Mucosa of rectum (tissue), 2 donors: ENCODE measurements around the gene NCAPH2.

Source experiments
- H3K27ac ChIP-seq, 2 donors: one replicate each; pipeline ENCODE4 v1.7.0; 2013; ENCODE audit warnings: inconsistent platforms in 2 of 2, low read depth in 2 of 2, low read length in 2 of 2
- H3K27me3 ChIP-seq, 2 donors: one replicate each; pipeline ENCODE4 v1.7.0; 2013; ENCODE audit warnings: low read length in 2 of 2; ENCODE audit not compliant: control insufficient read depth in 2 of 2, insufficient read depth in 2 of 2
- H3K36me3 ChIP-seq, 2 donors: one replicate each; pipeline ENCODE4 v1.7.0; 2013; ENCODE audit warnings: low read length in 2 of 2; ENCODE audit not compliant: control insufficient read depth in 2 of 2, insufficient read depth in 2 of 2
- H3K4me1 ChIP-seq, 2 donors: one replicate each; pipeline ENCODE4 v1.7.0; 2013; ENCODE audit warnings: low read length in 2 of 2, mild to moderate bottlenecking in 1 of 2; ENCODE audit not compliant: control insufficient read depth in 2 of 2, insufficient read depth in 2 of 2
- H3K4me3 ChIP-seq, 2 donors: one replicate each; pipeline ENCODE4 v1.7.0; 2013; ENCODE audit warnings: low read length in 2 of 2
- H3K9ac ChIP-seq, 2 donors: one replicate each; pipeline ENCODE4 v1.7.0; 2013; ENCODE audit warnings: low read length in 2 of 2, low read depth in 1 of 2, mild to moderate bottlenecking in 1 of 2
- H3K9me3 ChIP-seq, 2 donors: one replicate each; pipeline ENCODE4 v1.7.0; 2013; ENCODE audit warnings: low read length in 2 of 2; ENCODE audit not compliant: control insufficient read depth in 2 of 2
- donor health status: healthy.
- donor health status: Normal muscosa, but diverticular disease.

Gene NCAPH2

DNA sequence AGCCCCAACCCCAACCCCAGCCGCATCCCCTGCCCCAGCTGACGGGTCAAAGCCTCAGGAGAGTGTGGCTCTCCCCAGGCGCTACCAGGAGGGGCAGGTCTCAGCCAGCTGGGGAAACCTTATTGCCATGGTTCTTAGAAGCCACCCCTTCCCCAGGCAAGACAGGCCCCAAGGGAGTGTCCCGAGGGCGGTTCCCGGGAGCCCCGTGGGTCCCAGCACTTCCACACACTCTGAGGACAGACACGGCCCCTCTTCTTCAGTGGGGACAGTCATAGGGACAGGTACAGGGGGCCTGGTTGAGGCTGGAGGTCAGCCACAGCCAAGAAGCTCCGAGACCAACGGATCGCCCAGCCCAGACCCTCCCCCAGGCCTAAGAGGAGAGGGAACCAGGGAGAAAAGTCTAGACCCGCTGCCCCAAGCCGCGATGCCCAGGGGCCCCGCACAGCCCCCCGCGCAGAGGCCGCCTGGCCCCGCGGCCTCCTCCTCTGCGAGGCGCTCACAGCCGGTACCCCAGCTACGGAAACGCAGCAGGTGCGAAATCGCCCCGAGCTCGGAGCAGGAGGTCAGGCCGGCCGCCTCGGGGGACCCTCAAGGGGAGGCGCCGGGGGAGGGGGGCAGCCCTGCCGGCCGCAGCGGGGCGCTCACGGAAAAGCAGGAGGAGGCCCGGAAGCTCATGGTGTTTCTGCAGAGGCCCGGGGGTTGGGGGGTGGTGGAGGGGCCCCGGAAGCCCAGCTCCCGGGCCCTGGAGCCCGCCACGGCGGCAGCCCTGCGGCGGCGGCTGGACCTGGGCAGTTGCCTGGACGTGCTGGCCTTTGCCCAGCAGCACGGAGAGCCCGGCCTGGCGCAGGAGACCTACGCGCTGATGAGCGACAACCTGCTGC is 40.3 kb downstream of the NCAPH2 start:
- peak overlapping the region; percentile 35 to 50 for H3K4me3 ChIP-seq
- peaks cover 8 to 14% of the 10 kb centered on the region in 2 donors for H3K4me1 ChIP-seq
- H3K27ac ChIP-seq: no peak overlapping the region
- no peaks in the 10 kb centered on the region for H3K9me3 ChIP-seq
- H3K27me3 ChIP-seq: peaks cover 10 to 13% of the 10 kb centered on the region in 2 donors
- H3K9ac ChIP-seq: peak overlapping the region in 1 of 2 donors; percentile 21
- no peaks in the 10 kb centered on the region for H3K36me3 ChIP-seq

DNA sequence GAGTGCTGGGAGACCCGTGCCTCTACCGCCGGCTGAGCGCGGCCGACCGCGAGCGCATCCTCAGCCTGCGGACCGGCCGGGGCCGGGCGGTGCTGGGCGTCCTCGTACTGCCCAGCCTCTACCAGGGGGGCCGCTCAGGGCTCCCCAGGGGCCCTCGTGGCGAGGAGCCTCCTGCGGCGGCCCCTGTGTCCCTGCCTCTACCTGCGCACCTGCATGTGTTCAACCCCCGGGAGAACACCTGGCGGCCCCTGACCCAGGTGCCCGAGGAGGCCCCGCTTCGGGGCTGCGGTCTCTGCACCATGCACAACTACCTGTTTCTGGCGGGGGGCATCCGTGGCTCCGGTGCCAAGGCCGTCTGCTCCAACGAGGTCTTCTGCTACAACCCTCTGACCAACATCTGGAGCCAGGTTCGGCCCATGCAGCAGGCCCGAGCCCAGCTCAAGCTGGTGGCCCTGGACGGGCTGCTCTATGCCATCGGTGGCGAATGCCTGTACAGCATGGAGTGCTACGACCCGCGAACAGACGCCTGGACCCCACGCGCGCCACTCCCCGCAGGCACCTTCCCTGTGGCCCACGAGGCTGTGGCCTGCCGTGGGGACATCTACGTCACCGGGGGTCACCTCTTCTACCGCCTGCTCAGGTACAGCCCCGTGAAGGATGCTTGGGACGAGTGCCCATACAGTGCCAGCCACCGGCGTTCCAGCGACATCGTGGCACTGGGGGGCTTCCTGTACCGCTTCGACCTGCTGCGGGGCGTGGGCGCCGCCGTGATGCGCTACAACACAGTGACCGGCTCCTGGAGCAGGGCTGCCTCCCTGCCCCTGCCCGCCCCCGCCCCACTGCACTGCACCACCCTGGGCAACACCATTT is 41.1 kb downstream of the NCAPH2 start:
- Histone ChIP-seq H3K4me3 (peak overlapping the region; percentile 35 to 50), H3K9ac (peak overlapping the region in 1 of 2 donors; percentile 12), H3K27me3 (peaks cover 10 to 13% of the 10 kb centered on the region in 2 donors), H3K27ac (no peak overlapping the region), H3K9me3 (no peaks in the 10 kb centered on the region), H3K36me3 (no peaks in the 10 kb centered on the region), H3K4me1 (peaks cover 8 to 11% of the 10 kb centered on the region in 2 donors)

DNA sequence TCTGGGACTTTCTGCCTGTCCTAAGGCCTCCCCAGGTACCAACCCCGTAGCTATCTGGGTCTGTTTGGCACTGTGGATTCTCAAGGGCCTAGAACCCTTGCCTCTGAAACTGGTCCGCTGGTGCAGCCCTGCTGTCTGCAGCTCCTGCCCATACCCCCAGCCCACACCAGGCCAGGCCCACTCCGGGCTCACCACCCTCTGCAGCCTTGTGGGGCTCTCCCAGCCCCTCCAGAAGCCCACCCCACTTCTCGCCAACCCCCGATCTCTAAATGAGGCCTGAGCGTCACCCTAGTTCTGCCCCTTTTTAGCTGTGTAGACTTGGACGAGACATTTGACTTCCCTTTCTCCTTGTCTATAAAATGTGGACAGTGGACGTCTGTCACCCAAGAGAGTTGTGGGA is 42.4 kb downstream of the NCAPH2 start:
- H3K4me3 ChIP-seq: no peak overlapping the region
- H3K9ac ChIP-seq: no peak overlapping the region
- H3K36me3 ChIP-seq: no peaks in the 10 kb centered on the region
- peaks cover 10 to 13% of the 10 kb centered on the region in 2 donors for H3K27me3 ChIP-seq
- no peaks in the 10 kb centered on the region for H3K9me3 ChIP-seq
- H3K27ac ChIP-seq: no peak overlapping the region
- peaks cover 3 to 4% of the 10 kb centered on the region in 2 donors for H3K4me1 ChIP-seq

DNA sequence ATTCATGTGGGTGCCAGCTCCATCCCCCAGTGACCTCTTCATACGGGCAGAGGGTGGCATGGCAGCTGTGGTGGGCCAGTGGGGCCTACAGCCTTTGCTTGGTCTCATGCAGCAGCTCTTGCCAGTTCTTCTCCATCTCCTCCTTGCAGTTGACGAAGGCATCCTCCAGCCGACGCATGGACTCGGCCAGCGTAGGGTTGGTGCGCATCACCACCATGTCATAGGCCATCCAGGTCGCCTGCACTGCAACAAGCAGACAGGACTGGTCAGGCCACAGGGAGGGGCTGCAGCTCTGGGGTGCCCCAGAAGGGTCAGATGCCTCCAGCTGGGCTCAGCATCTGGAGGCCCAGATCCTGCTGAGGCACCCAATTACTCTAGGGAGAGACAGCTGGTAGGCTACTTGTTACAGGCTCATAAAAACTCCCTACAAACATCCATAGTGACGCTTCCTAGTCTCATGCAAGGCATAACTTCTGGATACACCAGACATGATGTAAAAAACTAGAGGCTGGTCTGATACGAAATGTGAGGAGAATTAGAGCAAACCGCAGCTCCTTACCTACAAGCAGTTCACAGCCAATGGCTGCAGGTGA is 43.2 kb downstream of the NCAPH2 start:
- peaks cover 9 to 10% of the 10 kb centered on the region in 2 donors for H3K27me3 ChIP-seq
- H3K9me3 ChIP-seq: no peaks in the 10 kb centered on the region
- no peaks in the 10 kb centered on the region for H3K36me3 ChIP-seq
- H3K27ac ChIP-seq: no peak overlapping the region
- H3K9ac ChIP-seq: no peak overlapping the region
- H3K4me1 ChIP-seq: peaks cover 3 to 4% of the 10 kb centered on the region in 2 donors
- no peak overlapping the region for H3K4me3 ChIP-seq

DNA sequence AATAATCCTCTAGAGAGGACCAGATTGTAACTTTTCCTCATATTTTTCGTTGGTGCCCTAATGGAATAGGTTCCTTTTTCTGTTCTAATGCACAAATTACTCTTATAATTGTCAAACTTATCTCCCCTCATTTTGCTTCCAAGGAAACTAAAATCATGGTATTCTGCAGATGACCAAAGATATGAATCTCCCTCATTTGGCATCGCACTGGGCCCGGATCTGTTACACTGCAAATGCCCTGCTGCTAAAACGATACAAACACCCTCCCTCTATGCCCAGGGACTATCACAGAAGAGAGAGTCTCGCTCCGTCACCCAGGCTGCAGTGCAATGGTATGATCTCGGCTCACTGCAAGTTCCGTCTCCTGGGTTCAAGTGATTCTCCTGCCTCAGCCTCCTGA is 45.3 kb downstream of the NCAPH2 start:
- Histone ChIP-seq H3K4me1 (peaks cover 3 to 4% of the 10 kb centered on the region in 2 donors), H3K9ac (no peak overlapping the region), H3K4me3 (no peak overlapping the region), H3K27me3 (peaks cover under 1 to 10% of the 10 kb centered on the region in 2 donors), H3K9me3 (no peaks in the 10 kb centered on the region), H3K27ac (no peak overlapping the region), H3K36me3 (no peaks in the 10 kb centered on the region)

DNA sequence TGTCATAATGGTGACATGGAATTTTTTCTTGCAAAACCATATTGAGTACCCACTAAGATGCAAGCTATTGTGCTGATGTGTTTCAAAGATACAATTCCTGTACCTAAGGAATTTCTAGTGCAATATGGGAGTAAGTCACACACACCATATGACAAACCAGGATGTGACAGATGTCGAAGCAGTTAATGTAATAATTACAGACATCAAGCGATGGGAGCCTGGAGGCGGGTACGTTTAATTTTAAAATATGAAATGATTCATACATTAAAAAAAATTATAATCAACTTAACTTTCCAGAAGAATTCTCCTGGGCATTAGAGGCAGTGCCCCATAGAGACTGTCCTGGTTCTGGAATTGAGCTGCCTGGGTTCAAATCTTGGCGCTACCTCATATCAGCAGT is 48.7 kb downstream of the NCAPH2 start:
- H3K27ac ChIP-seq: no peak overlapping the region
- H3K4me3 ChIP-seq: no peak overlapping the region
- H3K9ac ChIP-seq: no peak overlapping the region
- no peaks in the 10 kb centered on the region for H3K36me3 ChIP-seq
- no peaks in the 10 kb centered on the region for H3K27me3 ChIP-seq
- no peaks in the 10 kb centered on the region for H3K9me3 ChIP-seq
- no peaks in the 10 kb centered on the region for H3K4me1 ChIP-seq

DNA sequence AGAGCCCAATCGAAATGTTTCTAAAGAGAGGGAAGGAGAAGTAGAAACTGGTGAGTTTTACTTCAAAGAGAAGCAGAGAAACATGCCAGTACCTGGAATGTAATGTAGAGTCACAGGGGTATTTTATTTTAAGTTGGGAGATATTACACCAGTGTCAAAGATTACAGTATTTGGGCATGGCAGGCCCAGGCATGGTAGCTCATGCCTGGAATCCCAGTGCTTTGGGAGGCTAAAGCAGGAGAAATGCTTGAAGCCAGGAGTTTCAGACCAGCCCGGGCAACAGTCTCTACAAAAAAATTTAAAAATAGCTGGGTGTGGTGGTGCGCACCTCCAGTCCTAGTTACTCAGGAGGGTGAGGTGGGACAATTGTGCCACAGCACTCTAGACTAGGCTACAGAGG is 52.0 kb downstream of the NCAPH2 start:
- no peak overlapping the region for H3K27ac ChIP-seq
- H3K9me3 ChIP-seq: no peaks in the 10 kb centered on the region

DNA sequence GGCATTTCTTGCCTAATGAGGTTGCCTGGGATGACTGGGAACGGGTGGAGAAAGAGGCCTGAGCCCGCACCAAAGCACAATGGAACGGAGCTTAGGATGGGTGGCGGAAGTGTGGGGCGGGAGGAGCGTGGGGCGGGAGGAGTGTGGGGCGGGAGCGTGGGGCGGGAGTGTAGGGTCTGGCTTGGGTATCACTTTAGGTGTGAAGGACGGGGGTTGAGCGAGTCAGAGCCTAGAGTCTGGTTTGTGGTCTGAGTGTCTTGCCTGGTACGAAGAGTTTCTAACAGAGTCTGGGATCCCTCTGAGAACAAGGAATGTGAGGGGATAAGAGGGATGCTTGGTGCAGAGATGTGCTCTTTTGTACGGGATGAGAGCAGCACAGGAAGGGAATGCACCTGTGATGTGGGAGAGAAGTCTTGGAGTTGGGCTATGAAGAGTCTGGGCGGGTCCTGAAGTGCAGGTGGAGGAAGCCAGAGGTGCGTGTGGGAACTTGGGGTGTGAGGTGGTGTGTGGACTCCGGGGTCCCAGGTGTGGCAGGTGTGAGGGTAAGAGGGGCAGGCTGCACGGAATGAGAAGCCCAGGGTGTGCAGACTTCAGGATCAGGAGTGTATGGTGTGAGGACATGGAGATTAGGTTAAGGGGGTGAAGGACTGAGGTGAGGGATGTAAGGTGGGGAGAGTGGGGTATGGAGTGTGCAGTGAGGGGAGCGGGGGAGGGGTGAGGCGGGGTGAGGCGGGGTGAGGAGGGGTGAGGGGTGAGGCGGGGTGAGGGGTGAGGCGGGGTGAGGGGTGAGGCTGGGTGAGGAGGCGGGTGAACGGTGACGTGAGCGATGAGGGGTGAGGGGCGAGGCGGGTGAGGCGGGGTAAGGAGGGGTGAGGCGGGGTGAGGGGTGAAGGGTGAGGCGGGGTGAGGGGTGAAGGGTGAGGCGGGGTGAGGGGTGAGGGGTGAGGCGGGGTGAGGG is 53.7 kb downstream of the NCAPH2 start:
- Histone ChIP-seq H3K9me3 (no peaks in the 10 kb centered on the region), H3K27me3 (no peaks in the 10 kb centered on the region), H3K4me1 (peaks cover 8 to 15% of the 10 kb centered on the region in 2 donors), H3K27ac (no peak overlapping the region), H3K36me3 (no peaks in the 10 kb centered on the region), H3K4me3 (no peak overlapping the region), H3K9ac (no peak overlapping the region)

More for the DNA sequence above, 52.0 kb downstream of the NCAPH2 start:
- Histone ChIP-seq H3K4me1 (peaks cover 8 to 15% of the 10 kb centered on the region in 2 donors), H3K9ac (no peak overlapping the region), H3K36me3 (no peaks in the 10 kb centered on the region), H3K4me3 (no peak overlapping the region), H3K27me3 (no peaks in the 10 kb centered on the region)
